Measurements from ENCODE around the gene SHLD3. TPM values are rescaled to one million over a fixed set of nuclear protein-coding genes. Genes with fewer than 3 reads are reported as not detected.
"Not testable (repeated sequence)": the region's sequence is repeated elsewhere in the genome, so short reads cannot be mapped to it uniquely, and the experiment has no call there.

The SHLD3 gene
- total and polyA plus RNA-seq, 2 donors (not counting 1 experiment from before 2014, with no cell fraction given) = 3.3 to 3.5 TPM

GRCh38 chr5:65611524-65611923 is 13.3 kb upstream of the SHLD3 start:
- Histone ChIP-seq H3K9ac (ENCODE audit: insufficient read depth, low read length) (no peak overlapping the region), H2AFZ (ENCODE audit: low read length) (no peak overlapping the region), H3K9me3 (ENCODE audit: control insufficient read depth, insufficient read depth, low read depth, low read length) (no peaks in the 10 kb centered on the region), H3K27me3 (ENCODE audit: control insufficient read depth, insufficient read depth, low read length) (no peaks in the 10 kb centered on the region), H3K4me3 (replicated peaks in 1 of 4; ENCODE audit: control extremely low read depth in 1 of 4, insufficient read depth in 1 of 4, low read depth in 3 of 4, low read length in 4 of 4) (no peak overlapping the region), H3K79me2 (ENCODE audit: control insufficient read depth, insufficient read depth, low read length) (no peaks in the 10 kb centered on the region), H3K4me1 (ENCODE audit: control insufficient read depth, extremely low read depth, insufficient read depth, low read length) (no peaks in the 10 kb centered on the region), H3K4me2 (ENCODE audit: extremely low read depth, insufficient read depth, low read length) (no peak overlapping the region), H3K27ac (ENCODE audit: insufficient read depth, low read length) (no peak overlapping the region), H4K20me1 (ENCODE audit: control insufficient read depth, extremely low read depth, insufficient read depth, low read length) (no peaks in the 10 kb centered on the region), H3K36me3 (ENCODE audit: control insufficient read depth, insufficient read depth, low read length) (peaks cover 5% of the 10 kb centered on the region)
- TF ChIP-seq CTCF (conservative IDR thresholded peaks at IDR 0.05 in 1 of 2, IDR thresholded peaks at IDR 0.05 in 1 of 2; ENCODE audit: low read depth in 1 of 2, low read length in 2 of 2) (no peak), EZH2 (IDR thresholded peaks at IDR 0.05; ENCODE audit: low read length, missing control alignments) (no peak)
- peak in 1 of 2 donors; percentile 70 for DNase-seq (ENCODE audit: low read depth in 2 of 2)

- Histone ChIP-seq H3K27ac (ENCODE audit: insufficient read depth, low read length) (no peak overlapping the region), H3K9me3 (ENCODE audit: control insufficient read depth, insufficient read depth, low read depth, low read length) (no peaks in the 10 kb centered on the region), H3K79me2 (ENCODE audit: control insufficient read depth, insufficient read depth, low read length) (no peaks in the 10 kb centered on the region), H3K27me3 (ENCODE audit: control insufficient read depth, insufficient read depth, low read length) (no peaks in the 10 kb centered on the region), H3K4me2 (ENCODE audit: extremely low read depth, insufficient read depth, low read length) (no peak overlapping the region), H2AFZ (ENCODE audit: low read length) (no peak overlapping the region), H3K36me3 (ENCODE audit: control insufficient read depth, insufficient read depth, low read length) (peaks cover 5% of the 10 kb centered on the region), H4K20me1 (ENCODE audit: control insufficient read depth, extremely low read depth, insufficient read depth, low read length) (no peaks in the 10 kb centered on the region), H3K4me3 (replicated peaks in 1 of 4; ENCODE audit: control extremely low read depth in 1 of 4, insufficient read depth in 1 of 4, low read depth in 3 of 4, low read length in 4 of 4) (no peak overlapping the region), H3K4me1 (ENCODE audit: control insufficient read depth, extremely low read depth, insufficient read depth, low read length) (no peaks in the 10 kb centered on the region), H3K9ac (ENCODE audit: insufficient read depth, low read length) (no peak overlapping the region)
- TF ChIP-seq CTCF (conservative IDR thresholded peaks at IDR 0.05 in 1 of 2, IDR thresholded peaks at IDR 0.05 in 1 of 2; ENCODE audit: low read depth in 1 of 2, low read length in 2 of 2) = no peak
- TF ChIP-seq EZH2 (IDR thresholded peaks at IDR 0.05; ENCODE audit: low read length, missing control alignments) = no peak
- no peak for DNase-seq (ENCODE audit: low read depth in 2 of 2)
These were observed 12.4 kb upstream of the SHLD3 start for GRCh38 chr5:65612298-65612907.

GRCh38 chr5:65620021-65620420 is 4.8 kb upstream of the SHLD3 start:
- no peak overlapping the region for H3K4me3 ChIP-seq (replicated peaks in 1 of 4; ENCODE audit: control extremely low read depth in 1 of 4, insufficient read depth in 1 of 4, low read depth in 3 of 4, low read length in 4 of 4)
- H3K4me1 ChIP-seq (ENCODE audit: control insufficient read depth, extremely low read depth, insufficient read depth, low read length) = peaks cover 2% of the 10 kb centered on the region
- no peak overlapping the region for H3K9ac ChIP-seq (ENCODE audit: insufficient read depth, low read length)
- no peak overlapping the region for H3K27ac ChIP-seq (ENCODE audit: insufficient read depth, low read length)
- H2AFZ ChIP-seq (ENCODE audit: low read length) = no peak overlapping the region
- no peaks in the 10 kb centered on the region for H3K27me3 ChIP-seq (ENCODE audit: control insufficient read depth, insufficient read depth, low read length)
- no peaks in the 10 kb centered on the region for H3K9me3 ChIP-seq (ENCODE audit: control insufficient read depth, insufficient read depth, low read depth, low read length)
- TF ChIP-seq EZH2 (IDR thresholded peaks at IDR 0.05; ENCODE audit: low read length, missing control alignments) (no peak), CTCF (conservative IDR thresholded peaks at IDR 0.05 in 1 of 2, IDR thresholded peaks at IDR 0.05 in 1 of 2; ENCODE audit: low read depth in 1 of 2, low read length in 2 of 2) (no peak)
- H3K36me3 ChIP-seq (ENCODE audit: control insufficient read depth, insufficient read depth, low read length) = no peaks in the 10 kb centered on the region
- no peak overlapping the region for H3K4me2 ChIP-seq (ENCODE audit: extremely low read depth, insufficient read depth, low read length)
- peaks cover 41% of the 10 kb centered on the region for H3K79me2 ChIP-seq (ENCODE audit: control insufficient read depth, insufficient read depth, low read length)
- DNase-seq (ENCODE audit: low read depth in 2 of 2) = no peak
- no peaks in the 10 kb centered on the region for H4K20me1 ChIP-seq (ENCODE audit: control insufficient read depth, extremely low read depth, insufficient read depth, low read length)

- DNase-seq (ENCODE audit: low read depth in 2 of 2); H3K9me3 ChIP-seq (ENCODE audit: control insufficient read depth, insufficient read depth, low read depth, low read length); H3K36me3 ChIP-seq (ENCODE audit: control insufficient read depth, insufficient read depth, low read length); H4K20me1 ChIP-seq (ENCODE audit: control insufficient read depth, extremely low read depth, insufficient read depth, low read length); H3K27ac ChIP-seq (ENCODE audit: insufficient read depth, low read length); H3K4me1 ChIP-seq (ENCODE audit: control insufficient read depth, extremely low read depth, insufficient read depth, low read length); H3K9ac ChIP-seq (ENCODE audit: insufficient read depth, low read length); H3K27me3 ChIP-seq (ENCODE audit: control insufficient read depth, insufficient read depth, low read length); H2AFZ ChIP-seq (ENCODE audit: low read length); H3K4me3 ChIP-seq (replicated peaks in 1 of 4; ENCODE audit: control extremely low read depth in 1 of 4, insufficient read depth in 1 of 4, low read depth in 3 of 4, low read length in 4 of 4); H3K4me2 ChIP-seq (ENCODE audit: extremely low read depth, insufficient read depth, low read length): not testable (repeated sequence)
- H3K79me2 ChIP-seq (ENCODE audit: control insufficient read depth, insufficient read depth, low read length) = peaks cover 58% of the 10 kb centered on the region
These were observed 2.9 kb upstream of the SHLD3 start for GRCh38 chr5:65621961-65622360.

Measured in fibroblast of lung (primary cell).